ENCODE measurements around the gene NYAP2. TPM values are rescaled to one million over a fixed set of nuclear protein-coding genes. Genes with fewer than 3 reads are reported as not detected.

Gene NYAP2
- total and polyA plus RNA-seq, 2 experiments from 2014 or later, result not detected

DNA sequence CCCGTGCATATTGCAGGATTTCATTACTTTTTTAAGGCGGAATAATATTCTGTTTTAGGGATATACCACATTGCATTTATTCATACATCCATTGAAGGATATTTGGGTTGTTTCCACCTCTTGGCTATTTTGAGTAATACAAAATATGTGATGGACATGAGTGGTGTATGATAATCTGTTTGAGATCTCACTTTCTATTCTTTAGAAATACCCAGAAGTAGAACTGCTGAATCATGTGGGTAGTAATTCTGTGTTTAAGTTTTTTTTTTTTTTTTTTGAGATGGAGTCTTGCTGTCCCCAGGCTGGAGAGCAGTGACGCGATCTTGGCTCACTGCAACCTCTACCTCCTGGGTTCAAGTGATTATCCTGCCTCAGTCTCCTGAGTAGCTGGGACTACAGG lies 201.4 kb downstream of the NYAP2 start:
- Histone ChIP-seq H3K9me3 (ENCODE audit: low read depth) (no peaks in the 10 kb centered on the region), H3K4me3 (no peak overlapping the region), H3K36me3 (no peaks in the 10 kb centered on the region), H3K4me1 (ENCODE audit: low read depth) (no peaks in the 10 kb centered on the region), H3K27ac (no peak overlapping the region), H3K27me3 (no peaks in the 10 kb centered on the region)
- TF ChIP-seq, protein P1, sequence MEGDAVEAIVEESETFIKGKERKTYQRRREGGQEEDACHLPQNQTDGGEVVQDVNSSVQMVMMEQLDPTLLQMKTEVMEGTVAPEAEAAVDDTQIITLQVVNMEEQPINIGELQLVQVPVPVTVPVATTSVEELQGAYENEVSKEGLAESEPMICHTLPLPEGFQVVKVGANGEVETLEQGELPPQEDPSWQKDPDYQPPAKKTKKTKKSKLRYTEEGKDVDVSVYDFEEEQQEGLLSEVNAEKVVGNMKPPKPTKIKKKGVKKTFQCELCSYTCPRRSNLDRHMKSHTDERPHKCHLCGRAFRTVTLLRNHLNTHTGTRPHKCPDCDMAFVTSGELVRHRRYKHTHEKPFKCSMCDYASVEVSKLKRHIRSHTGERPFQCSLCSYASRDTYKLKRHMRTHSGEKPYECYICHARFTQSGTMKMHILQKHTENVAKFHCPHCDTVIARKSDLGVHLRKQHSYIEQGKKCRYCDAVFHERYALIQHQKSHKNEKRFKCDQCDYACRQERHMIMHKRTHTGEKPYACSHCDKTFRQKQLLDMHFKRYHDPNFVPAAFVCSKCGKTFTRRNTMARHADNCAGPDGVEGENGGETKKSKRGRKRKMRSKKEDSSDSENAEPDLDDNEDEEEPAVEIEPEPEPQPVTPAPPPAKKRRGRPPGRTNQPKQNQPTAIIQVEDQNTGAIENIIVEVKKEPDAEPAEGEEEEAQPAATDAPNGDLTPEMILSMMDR (IDR thresholded peaks at IDR 0.05; ENCODE audit: low read depth, low read length), result no peak
- no peak for DNase-seq (ENCODE audit: low read depth in 1 of 2, low spot score in 1 of 2)

DNA sequence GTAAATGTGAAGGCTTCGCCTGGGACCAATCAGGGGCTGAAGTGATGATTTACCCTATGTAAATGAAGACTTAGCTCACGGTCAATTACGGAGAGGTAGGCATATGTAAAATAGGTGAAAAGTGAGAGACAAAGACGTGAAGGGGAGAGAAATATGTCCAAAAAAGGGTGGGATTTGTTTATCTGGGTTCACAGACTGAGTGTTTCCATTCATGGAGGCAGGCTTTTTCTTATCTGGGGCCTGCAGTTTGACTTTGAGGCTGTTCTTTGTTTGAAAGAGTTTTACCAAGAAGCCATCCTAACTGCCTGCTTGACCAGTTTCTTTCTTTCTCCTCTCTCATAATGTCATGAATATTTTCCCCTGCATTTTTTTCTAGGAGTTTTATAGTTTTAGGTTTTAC lies 202.7 kb downstream of the NYAP2 start:
- Histone ChIP-seq H3K4me3 (no peak overlapping the region), H3K9me3 (ENCODE audit: low read depth) (no peaks in the 10 kb centered on the region), H3K36me3 (no peaks in the 10 kb centered on the region), H3K27ac (no peak overlapping the region), H3K4me1 (ENCODE audit: low read depth) (no peaks in the 10 kb centered on the region), H3K27me3 (no peaks in the 10 kb centered on the region)
- TF ChIP-seq, protein P1 (IDR thresholded peaks at IDR 0.05; ENCODE audit: low read depth, low read length), result no peak
- DNase-seq (ENCODE audit: low read depth in 1 of 2, low spot score in 1 of 2), result no peak

DNA sequence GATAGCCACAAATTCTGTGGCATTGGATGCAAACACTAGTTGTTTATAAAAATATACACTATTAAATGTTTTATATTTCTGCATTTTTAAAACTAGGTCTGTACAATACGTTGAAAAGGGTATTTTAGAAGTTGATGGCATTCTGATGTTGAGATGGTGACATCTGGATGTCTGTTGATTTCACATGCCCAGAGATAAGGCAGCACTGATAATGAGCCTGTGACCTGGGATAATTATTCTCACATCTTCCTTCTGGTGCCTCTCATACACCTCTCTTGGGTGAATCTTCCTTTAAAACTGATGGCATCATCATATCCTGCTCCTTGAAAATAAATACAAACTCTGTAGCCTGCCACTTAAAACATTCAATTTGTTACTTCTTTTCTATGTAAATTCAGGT lies 208.6 kb downstream of the NYAP2 start:
- Histone ChIP-seq H3K4me3 (no peak overlapping the region), H3K4me1 (ENCODE audit: low read depth) (no peaks in the 10 kb centered on the region), H3K36me3 (no peaks in the 10 kb centered on the region), H3K27ac (no peak overlapping the region), H3K9me3 (ENCODE audit: low read depth) (no peaks in the 10 kb centered on the region), H3K27me3 (no peaks in the 10 kb centered on the region)
- no peak for DNase-seq (ENCODE audit: low read depth in 1 of 2, low spot score in 1 of 2)
- TF ChIP-seq, protein P1 (IDR thresholded peaks at IDR 0.05; ENCODE audit: low read depth, low read length), result no peak

DNA sequence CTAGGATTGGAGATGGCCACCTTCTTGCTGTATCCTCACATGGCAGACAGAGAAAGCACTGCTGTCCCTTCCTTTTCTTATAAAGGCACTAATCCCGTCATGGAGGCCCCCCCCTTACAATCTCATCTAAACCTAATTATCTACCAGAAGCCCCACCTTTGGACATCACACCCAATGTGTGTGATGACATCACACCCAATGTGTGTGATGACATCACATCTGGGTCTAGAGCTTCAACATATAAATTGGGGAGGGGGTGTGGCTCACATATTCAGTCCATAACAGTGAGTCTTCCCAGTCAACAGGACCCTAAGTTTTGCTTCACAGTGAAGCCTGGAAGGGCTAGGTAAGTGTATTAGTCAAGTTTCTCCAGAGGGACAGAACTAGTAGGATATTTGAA lies 213.1 kb downstream of the NYAP2 start:
- Histone ChIP-seq H3K4me3 (no peak overlapping the region), H3K4me1 (ENCODE audit: low read depth) (no peaks in the 10 kb centered on the region), H3K36me3 (no peaks in the 10 kb centered on the region), H3K9me3 (ENCODE audit: low read depth) (no peaks in the 10 kb centered on the region), H3K27me3 (no peaks in the 10 kb centered on the region), H3K27ac (no peak overlapping the region)
- no peak for DNase-seq (ENCODE audit: low read depth in 1 of 2, low spot score in 1 of 2)
- TF ChIP-seq, protein P1 (IDR thresholded peaks at IDR 0.05; ENCODE audit: low read depth, low read length), result no peak

DNA sequence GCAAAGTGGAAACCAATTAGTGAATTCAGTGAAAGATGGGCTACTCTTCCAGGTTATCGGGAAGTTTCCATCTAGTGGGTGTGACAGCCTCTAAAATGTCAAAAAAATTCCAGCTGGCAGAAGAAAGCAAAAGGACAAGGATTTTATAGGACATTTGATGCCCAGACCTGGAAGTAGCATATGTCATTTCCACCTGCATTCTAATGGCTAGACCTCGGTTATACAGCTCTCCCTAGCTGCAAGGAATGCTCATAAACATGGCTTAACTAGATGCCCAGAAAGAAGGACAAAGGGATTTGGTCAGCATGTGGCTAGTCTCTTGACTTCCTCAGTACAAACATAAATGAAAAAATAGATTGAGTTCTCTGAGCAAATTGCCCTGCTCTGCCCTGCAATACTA lies 215.4 kb downstream of the NYAP2 start:
- Histone ChIP-seq H3K27ac (no peak overlapping the region), H3K4me1 (ENCODE audit: low read depth) (no peaks in the 10 kb centered on the region), H3K27me3 (no peaks in the 10 kb centered on the region), H3K9me3 (ENCODE audit: low read depth) (no peaks in the 10 kb centered on the region), H3K36me3 (no peaks in the 10 kb centered on the region), H3K4me3 (no peak overlapping the region)
- no peak for DNase-seq (ENCODE audit: low read depth in 1 of 2, low spot score in 1 of 2)
- TF ChIP-seq, protein P1 (IDR thresholded peaks at IDR 0.05; ENCODE audit: low read depth, low read length), result no peak

DNA sequence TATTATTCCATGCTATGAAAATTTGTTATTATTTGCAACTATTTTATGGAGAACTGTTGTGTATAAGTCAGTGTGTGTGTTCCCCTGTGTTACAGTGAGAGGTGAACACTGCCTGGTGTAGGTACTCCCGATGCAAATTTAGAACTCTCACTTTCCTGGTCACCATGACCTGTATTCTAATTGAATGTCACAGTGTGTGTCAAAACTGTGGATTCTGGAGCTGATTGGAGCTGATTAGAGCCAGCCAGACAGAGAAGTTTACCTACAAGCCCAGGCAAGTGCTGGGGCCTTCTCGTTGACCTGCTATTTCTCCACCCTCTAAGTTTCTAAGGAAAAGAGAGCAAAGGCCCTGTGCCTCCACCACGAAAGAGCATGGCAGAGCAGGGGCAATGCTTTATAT lies 216.0 kb downstream of the NYAP2 start:
- Histone ChIP-seq H3K4me1 (ENCODE audit: low read depth) (no peaks in the 10 kb centered on the region), H3K27me3 (no peaks in the 10 kb centered on the region), H3K4me3 (no peak overlapping the region), H3K27ac (no peak overlapping the region), H3K36me3 (no peaks in the 10 kb centered on the region), H3K9me3 (ENCODE audit: low read depth) (no peaks in the 10 kb centered on the region)
- TF ChIP-seq, protein P1 (IDR thresholded peaks at IDR 0.05; ENCODE audit: low read depth, low read length), result no peak
- DNase-seq (ENCODE audit: low read depth in 1 of 2, low spot score in 1 of 2), result no peak

All from cardiac muscle cell (in vitro differentiated cells and primary cell).